GM12878 (cell line): ENCODE data around the gene GRAMD1B. TPM values are rescaled to one million over a fixed set of nuclear protein-coding genes. Genes with fewer than 3 reads are reported as not detected.

Experiments used
- ATAC-seq: fragments of 200-7000 bp; cut with Tn5 transposase; 3 replicates; pipeline ENCODE4 v1.9.1; 2020; ENCODE audit warnings: mild to moderate bottlenecking, moderate library complexity
- BruUV-seq: library from RNA; stranded (reverse); fragments of 400-500 nt; replicated peaks from 2 replicates; lab custom pipeline; 2021; lab: Mats Ljungman, UMichigan
- CTCF ChIA-PET: fragments of 300-600 bp; sonication (Branson Sonifier 250); formaldehyde crosslinking; extraction: SDS; loops from one replicate; lab custom pipeline; 2021; ENCODE audit warnings: inconsistent platforms; lab: Yijun Ruan, JAX
- POLR2A ChIA-PET: fragments of 350-600 bp; formaldehyde crosslinking; extraction: SDS; loops from one replicate; lab custom pipeline; 2021; ENCODE audit warnings: inconsistent platforms; lab: Charles Lee
- RAD21 ChIA-PET: fragments of 300-600 bp; sonication (Branson Sonifier 250); formaldehyde crosslinking; loops from one replicate; lab custom pipeline; 2023; ENCODE audit warnings: antibody characterized with exemption; ENCODE audit not compliant: unreplicated experiment; lab: Charles Lee
- SMC1A ChIA-PET: fragments of 300-600 bp; sonication (Branson Sonifier 250); formaldehyde crosslinking; loops from one replicate; lab custom pipeline; 2023; ENCODE audit not compliant: unreplicated experiment, uncharacterized antibody; lab: Charles Lee
- DNase-seq: peaks from one replicate; pipeline ENCODE4 v3.0.0-alpha.2; 2011; ENCODE audit warnings: low read depth, low spot score
- FAIRE-seq: peaks from 3 replicates; lab custom pipeline; 2011; peaks lifted over from hg19 to GRCh38; lab: Jason Lieb, UNC
- H2AFZ ChIP-seq: 2 replicates; pipeline ENCODE4 v1.6.0; 2011; ENCODE audit warnings: low read depth, low read length, control low read depth; ENCODE audit not compliant: control insufficient read depth
- H3K27ac ChIP-seq: 2 replicates; pipeline ENCODE4 v1.5.1; 2011; ENCODE audit warnings: control low read depth; ENCODE audit not compliant: control insufficient read depth, insufficient read depth
- H3K27me3 ChIP-seq, 2 experiments: replicated peaks in 1 of 2; 2 replicates each; pipeline versions ENCODE4 v1.6.0 to v1.6.1; 2011; ENCODE audit warnings: low read length in 1 of 2; ENCODE audit not compliant: control insufficient read depth in 2 of 2, insufficient read depth in 2 of 2
- H3K36me3 ChIP-seq, 2 experiments: 2 replicates each; pipeline ENCODE4 v1.5.1; 2011; ENCODE audit warnings: low read length in 1 of 2; ENCODE audit not compliant: control insufficient read depth in 2 of 2, insufficient read depth in 2 of 2
- H3K4me1 ChIP-seq: 2 replicates; pipeline ENCODE4 v1.6.1; 2011; ENCODE audit warnings: mild to moderate bottlenecking, low read length, moderate library complexity, mixed read lengths; ENCODE audit not compliant: control insufficient read depth, insufficient read depth
- H3K4me2 ChIP-seq: 2 replicates; pipeline ENCODE4 v1.6.0; 2011; ENCODE audit warnings: control low read depth; ENCODE audit not compliant: control insufficient read depth, insufficient read depth
- H3K4me3 ChIP-seq: fragments of 200-600 bp; sonication (generic); 2 replicates; pipeline ENCODE4 v1.5.1; 2016
- H3K79me2 ChIP-seq: 2 replicates; pipeline ENCODE4 v1.6.0; 2011; ENCODE audit warnings: low read length; ENCODE audit not compliant: control insufficient read depth, insufficient read depth
- H3K9ac ChIP-seq: 2 replicates; pipeline ENCODE4 v1.8.0; 2011; ENCODE audit warnings: low read length, control low read depth, mixed read lengths; ENCODE audit not compliant: control insufficient read depth, insufficient read depth
- H3K9me3 ChIP-seq: replicated peaks from 3 replicates; pipeline ENCODE4 v1.5.1; 2011; ENCODE audit warnings: mild to moderate bottlenecking, low read length; ENCODE audit not compliant: control insufficient read depth, insufficient read depth
- H4K20me1 ChIP-seq: 2 replicates; pipeline ENCODE4 v1.6.0; 2011; ENCODE audit not compliant: control insufficient read depth, insufficient read depth
- ATF7 ChIP-seq: fragments of 450-650 bp; IDR thresholded peaks from 2 replicates; pipeline ENCODE4 v1.6.1; 2016; ENCODE audit warnings: low read depth, mild to moderate bottlenecking
- CBX3 ChIP-seq: fragments of 200-600 bp; sonication (generic); IDR thresholded peaks from 2 replicates; pipeline ENCODE4 v1.6.1; 2016; ENCODE audit warnings: low read depth, borderline replicate concordance
- CHD2 ChIP-seq: IDR thresholded peaks from 2 replicates; pipeline ENCODE4 v1.6.1; 2011; ENCODE audit warnings: low read depth, low read length, improper control_type of control experiment, borderline replicate concordance
- CREB1 ChIP-seq: IDR thresholded peaks from 2 replicates; pipeline ENCODE4 v1.6.1; 2012; ENCODE audit warnings: low read depth, mild to moderate bottlenecking, inconsistent platforms
- EP300 ChIP-seq, 2 experiments: fragments of 150-350 bp in 1 of 2; IDR thresholded peaks; 2 replicates each; pipeline ENCODE4 v1.6.1; 2011 to 2012; ENCODE audit warnings: low read depth in 2 of 2, low read length in 2 of 2, borderline replicate concordance in 1 of 2, improper control_type of control experiment in 1 of 2, inconsistent platforms in 1 of 2; ENCODE audit not compliant: control insufficient read depth in 1 of 2
- ETV6 ChIP-seq, 2 experiments: fragments of 450-650 bp in 1 of 2; IDR thresholded peaks in 1 of 2; conservative IDR thresholded peaks in 1 of 2; 2 replicates each; pipeline ENCODE4 v1.6.1; 2014; ENCODE audit warnings: antibody characterized with exemption in 1 of 2, borderline replicate concordance in 1 of 2, low read depth in 1 of 2, mild to moderate bottlenecking in 1 of 2, moderate library complexity in 1 of 2
- EZH2 ChIP-seq: IDR thresholded peaks from 2 replicates; pipeline ENCODE4 v1.6.1; 2012; ENCODE audit warnings: low read depth, mild to moderate bottlenecking, control low read depth, inconsistent platforms, low read length, borderline replicate concordance; ENCODE audit not compliant: control insufficient read depth
- FOS ChIP-seq: IDR thresholded peaks from 3 replicates; pipeline ENCODE4 v1.6.1; 2011; ENCODE audit warnings: borderline replicate concordance; ENCODE audit not compliant: insufficient read length; ENCODE audit errors: extremely low read depth
- FOXK2 ChIP-seq: fragments of 450-650 bp; IDR thresholded peaks from 2 replicates; pipeline ENCODE4 v1.6.1; 2017; ENCODE audit warnings: mild to moderate bottlenecking, moderate library complexity
- HCFC1 ChIP-seq: fragments of 150-350 bp; IDR thresholded peaks from 2 replicates; pipeline ENCODE4 v1.6.1; 2014; ENCODE audit warnings: low read length
- IRF5 ChIP-seq: fragments of 450-650 bp; IDR thresholded peaks from 2 replicates; pipeline ENCODE4 v1.6.1; 2017; ENCODE audit warnings: borderline replicate concordance
- JUND ChIP-seq: IDR thresholded peaks from 2 replicates; pipeline ENCODE4 v1.6.1; 2012; ENCODE audit warnings: low read depth, mild to moderate bottlenecking, low read length, improper control_type of control experiment, moderate library complexity
- NFIC ChIP-seq: IDR thresholded peaks from 2 replicates; pipeline ENCODE4 v1.6.1; 2012; ENCODE audit warnings: low read depth, mild to moderate bottlenecking, inconsistent platforms, low read length, moderate library complexity
- POLR2AphosphoS2 ChIP-seq: IDR thresholded peaks from 2 replicates; pipeline ENCODE4 v1.6.1; 2011; ENCODE audit warnings: low read depth, mild to moderate bottlenecking, low read length, improper control_type of control experiment, moderate library complexity
- RAD51 ChIP-seq: fragments of 450-650 bp; IDR thresholded peaks from 2 replicates; pipeline ENCODE4 v1.6.1; 2016; ENCODE audit warnings: moderate library complexity, mild to moderate bottlenecking, inconsistent platforms
- SPI1 ChIP-seq: IDR thresholded peaks from 2 replicates; pipeline ENCODE4 v1.6.1; 2011; ENCODE audit warnings: low read depth, mild to moderate bottlenecking, low read length, moderate library complexity, borderline replicate concordance; ENCODE audit not compliant: insufficient read depth
- STAT1 ChIP-seq: fragments of 450-650 bp; conservative IDR thresholded peaks from 2 replicates; pipeline ENCODE4 v1.6.1; 2014; ENCODE audit warnings: antibody characterized with exemption, mild to moderate bottlenecking
- TAF1 ChIP-seq: IDR thresholded peaks from 2 replicates; pipeline ENCODE4 v1.6.1; 2011; ENCODE audit warnings: mild to moderate bottlenecking, low read depth, low read length, borderline replicate concordance
- ZNF217 ChIP-seq: fragments of 450-650 bp; IDR thresholded peaks from 2 replicates; pipeline ENCODE4 v1.6.1; 2017; ENCODE audit warnings: antibody characterized with exemption, mild to moderate bottlenecking
- WGBS: methylation state at CpG from one replicate; pipeline ENCODE4 v1.1.6; 2016; ENCODE audit warnings: low lambda C conversion rate; ENCODE audit not compliant: insufficient replicate concordance, insufficient coverage; ENCODE audit errors: missing lambda C conversion rate; 5-methylcytosine and 5-hydroxymethylcytosine counted together
- in situ Hi-C: fragments of 300-500 bp; cut with MboI; formaldehyde crosslinking; loops from 9 replicates; pipeline ENCODE4 v1.14.3; 2018; ENCODE audit warnings: mixed read lengths
- intact Hi-C: fragments of 100-400 bp; cut with micrococcal nuclease; formaldehyde crosslinking; loops from one replicate; pipeline ENCODE4 v1.14.2; 2022; ENCODE audit not compliant: unreplicated experiment
- polyA plus RNA-seq, 11 experiments: library from polyadenylated mRNA; depleted of rRNA in 4 of 11; unstranded in 6 of 11; stranded (reverse) in 5 of 11; fragments of >200 nt; fragmentation: Nextera tagmentation in 4 of 11; fragmentation: Illumina TruSeq in 1 of 11; extraction: Ambion mirVana in 4 of 11; extraction: Trizol in 1 of 11; gene quantifications; 1 replicate in 1 of 11; 2 replicates in 10 of 11; pipeline versions ENCODE4 v1.2.1 to v1.2.3, GENCODE V29; 2011 to 2016; ENCODE audit warnings: inconsistent platforms in 2 of 11, missing spikeins in 2 of 11, low read depth in 1 of 11
- total RNA-seq, 4 experiments: library from RNA; depleted of rRNA in 3 of 4; stranded (reverse); fragments of >200 nt in 3 of 4; fragmentation: Illumina TruSeq in 1 of 4; extraction: Trizol in 1 of 4; gene quantifications; 2 replicates each; pipeline versions ENCODE4 v1.2.1 to v1.2.3, GENCODE V29; 2013 to 2021

Gene GRAMD1B
- total and polyA plus RNA-seq, 10 of the 15 experiments (the other 5 are each of a cell fraction or from before 2014, with no cell fraction given) = 1.9 to 49.1 (median 26.9) TPM

DNA sequence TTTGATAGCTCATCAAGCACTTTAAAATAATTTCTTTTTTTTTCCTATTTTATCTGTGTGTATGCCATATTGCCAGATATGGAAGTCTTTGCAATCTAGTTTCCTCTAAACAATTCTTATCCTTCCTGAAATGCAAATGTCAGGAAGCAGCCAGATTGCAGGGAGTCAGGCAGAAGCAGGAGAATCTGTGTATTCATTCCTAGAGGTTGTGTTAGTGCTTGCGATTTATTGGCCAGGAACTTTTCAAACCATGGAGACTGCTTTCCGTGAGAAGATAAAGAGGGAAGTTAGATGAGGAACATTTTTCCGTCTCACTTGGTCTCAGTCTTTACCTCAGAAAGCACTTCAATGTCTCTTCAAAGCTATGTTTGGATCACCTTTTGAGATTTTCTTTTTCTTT, 91.9 kb downstream of the GRAMD1B start (continued):
- TF ChIP-seq IRF5 = no peak
- TF ChIP-seq, all 136 proteins: peak for 0

DNA sequence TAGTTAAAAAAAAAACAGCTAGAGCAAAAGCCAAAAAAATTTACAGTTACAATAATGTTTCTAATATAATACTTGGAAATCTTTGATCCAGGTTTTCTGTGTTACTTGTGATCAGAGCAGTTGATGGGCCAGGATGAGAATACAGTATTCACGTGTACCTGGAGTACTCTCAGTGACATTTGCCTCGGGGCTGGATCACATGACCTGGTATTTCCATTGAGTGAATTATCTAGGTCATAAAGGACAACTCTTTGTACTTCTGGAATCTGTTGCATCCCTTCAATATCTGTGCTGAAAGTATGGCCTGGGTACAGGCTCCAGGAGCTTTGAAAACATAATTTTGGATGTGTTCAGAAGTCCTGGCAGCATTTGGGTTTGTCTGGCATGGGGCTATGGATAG, 93.5 kb downstream of the GRAMD1B start:
- no peak for FAIRE-seq
- no peak overlapping the region for H3K9ac ChIP-seq
- no peaks in the 10 kb centered on the region for H3K9me3 ChIP-seq
- intact Hi-C loops (no loop called here), in situ Hi-C loops (no loop called here)
- H3K4me3 ChIP-seq = no peak overlapping the region
- DNase-seq = no peak
- TF ChIP-seq EP300 (IDR thresholded peaks at IDR 0.05; ENCODE audit: borderline replicate concordance in 1 of 2, control insufficient read depth in 1 of 2, low read depth in 2 of 2, low read length in 2 of 2) (no peak), TAF1 (no peak), ZNF217 (no peak), FOXK2 (no peak), CHD2 (no peak), RAD51 (no peak), ATF7 (no peak), JUND (no peak), STAT1 (no peak), FOS (no peak), HCFC1 (no peak), POLR2AphosphoS2 (no peak), NFIC (no peak), CREB1 (no peak), SPI1 (no peak), EZH2 (no peak), ETV6 (conservative IDR thresholded peaks at IDR 0.05 in 1 of 2, IDR thresholded peaks at IDR 0.05 in 1 of 2; ENCODE audit: borderline replicate concordance in 1 of 2, low read depth in 1 of 2) (no peak), CBX3 (no peak)
- H3K4me2 ChIP-seq = no peak overlapping the region
- no peak overlapping the region for H2AFZ ChIP-seq
- no peaks in the 10 kb centered on the region; a peak in 1 of 4 replicates for H3K36me3 ChIP-seq
- SMC1A ChIA-PET = interaction anchor here (0.6 to 9.7 kb wide), 5 partner anchors 11 to 160 kb away, joined by 3 to 64 read pairs (median 5); no protein-coding TSS in a partner anchor
- CTCF ChIA-PET = interaction anchor here (0.7 to 1.1 kb wide), 4 partner anchors 12 to 53 kb away, joined by 3 to 4 read pairs (median 3); no protein-coding TSS in a partner anchor
- no peaks in the 10 kb centered on the region for H4K20me1 ChIP-seq
- H3K27me3 ChIP-seq = no peaks in the 10 kb centered on the region
- no peak overlapping the region for H3K27ac ChIP-seq
- peaks cover 5% of the 10 kb centered on the region for H3K4me1 ChIP-seq
- POLR2A ChIA-PET = interaction anchor here (0.8 to 1.3 kb wide), 2 partner anchors 15 to 41 kb away, joined by 3 to 5 read pairs; no protein-coding TSS in a partner anchor
- H3K79me2 ChIP-seq = no peaks in the 10 kb centered on the region
- no peak for ATAC-seq
- RAD21 ChIA-PET = no interaction called here
- BruUV-seq = no TSS peak
- 24% methylated on average over 2 of the region's 2 CpGs for WGBS
